Measurements from ENCODE around the gene HDAC3.

Gene HDAC3

GRCh38 chr5:141636413-141637122 is at the start of gene HDAC3, which contains the start of gene RELL2:
HDAC3 (minus strand) TSS chr5:141636849; CDS start chr5:141636790, 59 bp downstream.
RELL2 (plus strand) TSS chr5:141636997; CDS start chr5:141638226, 1,229 bp downstream.
- peak; percentile 93 for DNase-seq

- DNase-seq: no peak
Observed at GRCh38 chr5:141685591-141685990, 48.9 kb upstream of the HDAC3 start.

- DNase-seq: no peak
Observed at GRCh38 chr5:141683596-141684141, 47.0 kb upstream of the HDAC3 start.

DNA sequence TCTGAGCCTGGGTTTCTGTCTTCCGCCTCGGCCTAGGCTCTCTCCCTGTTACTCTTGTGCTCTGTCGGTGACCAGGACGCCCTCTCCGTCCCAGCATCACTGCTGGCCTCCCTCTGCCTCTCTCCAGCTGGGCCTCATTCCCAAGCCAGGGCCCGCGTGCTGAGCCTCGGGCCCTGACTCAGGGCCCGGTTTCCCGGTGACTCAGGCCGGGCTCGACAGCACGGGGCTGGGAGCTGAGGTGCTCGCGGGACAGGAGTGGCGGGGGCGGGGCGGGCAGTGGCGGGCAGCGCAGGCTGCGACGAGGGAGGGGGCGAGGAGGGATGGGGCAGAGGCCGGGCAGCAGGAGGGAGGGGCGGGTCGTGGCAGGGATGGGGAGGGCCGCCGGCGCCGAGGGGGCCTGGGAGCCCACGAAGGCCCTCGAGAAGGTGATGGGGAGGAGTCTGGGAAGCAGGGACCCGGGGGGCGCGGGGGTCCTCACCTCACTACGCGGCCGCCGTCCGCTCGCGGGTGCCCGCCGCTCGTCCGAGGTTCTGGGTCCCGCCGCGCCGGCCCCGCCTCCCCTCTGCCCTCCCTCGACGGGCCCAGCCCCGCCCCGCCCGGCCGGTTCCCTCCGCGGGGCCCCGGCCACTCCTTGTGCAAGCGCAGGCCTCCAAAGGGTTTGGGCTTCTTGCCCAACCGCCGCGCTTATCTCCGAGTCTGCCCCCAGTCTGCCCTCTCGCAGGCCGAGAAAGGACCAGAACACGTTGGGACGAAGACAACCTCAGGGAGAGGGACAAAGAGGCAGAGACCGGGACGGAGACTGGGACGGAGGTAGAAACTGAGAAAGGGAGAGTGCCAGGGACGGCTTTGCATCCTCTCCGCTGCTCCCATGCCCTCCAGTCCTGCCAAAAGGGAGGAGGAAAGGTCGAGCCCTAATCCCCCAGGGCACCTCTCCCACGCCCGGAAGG is 45.3 kb upstream of the HDAC3 start, which contains the start of gene ARAP3:
Gene ARAP3, minus strand, starts transcription at position 536 of the 947 bp plus-strand sequence. CDS start 1,744 bp downstream, outside the sequence.
- DNase-seq: peak; percentile 50

- DNase-seq: no peak
Observed at GRCh38 chr5:141681295-141681694, 44.6 kb upstream of the HDAC3 start.

- DNase-seq: no peak
Observed at GRCh38 chr5:141680751-141681201, 44.1 kb upstream of the HDAC3 start.

DNA sequence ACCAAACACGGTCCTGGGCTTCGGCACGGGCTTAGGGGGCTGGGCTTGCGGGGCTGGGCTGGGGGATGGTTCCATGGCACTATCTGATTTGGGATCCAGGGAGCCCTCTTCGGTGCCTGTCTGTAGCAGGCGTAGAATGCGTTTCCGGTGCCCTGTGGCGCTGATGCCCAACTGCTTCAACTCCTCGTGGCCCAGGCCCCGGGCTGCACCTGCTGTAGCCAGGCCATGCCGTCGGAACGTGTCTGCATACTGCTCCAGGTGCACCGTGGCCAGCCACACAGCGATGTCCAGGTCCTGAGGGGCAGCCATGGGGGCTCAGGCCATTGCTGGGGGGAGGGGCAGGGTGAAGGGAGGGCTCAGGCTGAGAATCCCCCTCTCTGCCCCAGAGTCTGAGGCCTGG is 43.5 kb upstream of the HDAC3 start:
- DNase-seq: no peak

- DNase-seq: no peak
Observed at GRCh38 chr5:141677415-141677814, 40.8 kb upstream of the HDAC3 start.

- no peak for DNase-seq
Observed at GRCh38 chr5:141675672-141676071, 39.0 kb upstream of the HDAC3 start.

DNA sequence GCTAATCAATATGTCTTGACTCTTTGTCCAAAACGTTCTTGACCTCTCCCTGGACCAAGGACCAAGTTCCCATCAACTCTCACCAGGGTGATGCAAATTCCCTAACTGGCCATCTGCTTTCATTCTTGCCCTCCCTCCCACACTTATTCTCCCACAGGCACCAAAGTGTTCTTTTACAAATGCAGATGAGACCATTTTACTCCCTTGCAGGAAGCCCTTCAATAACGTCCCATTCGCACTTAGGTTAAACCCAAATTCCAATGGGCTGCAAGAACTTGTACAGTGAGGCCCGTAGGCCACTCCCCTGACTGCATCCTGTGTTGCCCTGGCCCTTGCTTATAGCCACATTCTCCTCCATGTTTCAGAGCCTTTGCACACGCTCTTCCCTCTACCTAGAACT is 38.1 kb upstream of the HDAC3 start:
- DNase-seq: no peak

GRCh38 chr5:141672841-141673813 is 36.5 kb upstream of the HDAC3 start:
- no peak for DNase-seq

- no peak for DNase-seq
Observed at GRCh38 chr5:141672071-141672840, 35.6 kb upstream of the HDAC3 start.

DNA sequence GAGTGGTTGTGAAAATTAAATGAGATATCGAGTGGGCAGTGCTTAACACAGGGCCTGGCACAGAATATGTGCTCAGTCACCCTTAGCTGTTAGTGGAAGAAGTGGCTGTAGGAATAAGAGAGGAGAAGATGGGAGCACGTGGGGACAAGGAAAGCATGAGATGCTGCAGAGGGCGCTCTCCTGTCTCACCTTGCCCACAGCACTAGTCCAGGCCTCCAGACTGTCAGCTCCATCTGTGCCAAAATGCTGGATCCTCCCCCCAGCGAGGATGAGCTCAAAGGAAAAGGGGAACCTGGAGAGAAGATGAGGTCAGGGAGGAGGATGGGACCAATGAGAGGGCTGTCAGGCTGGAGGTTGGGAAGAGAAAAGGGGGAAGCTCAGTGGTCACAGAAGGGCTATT is 32.9 kb upstream of the HDAC3 start:
- DNase-seq: no peak

DNA sequence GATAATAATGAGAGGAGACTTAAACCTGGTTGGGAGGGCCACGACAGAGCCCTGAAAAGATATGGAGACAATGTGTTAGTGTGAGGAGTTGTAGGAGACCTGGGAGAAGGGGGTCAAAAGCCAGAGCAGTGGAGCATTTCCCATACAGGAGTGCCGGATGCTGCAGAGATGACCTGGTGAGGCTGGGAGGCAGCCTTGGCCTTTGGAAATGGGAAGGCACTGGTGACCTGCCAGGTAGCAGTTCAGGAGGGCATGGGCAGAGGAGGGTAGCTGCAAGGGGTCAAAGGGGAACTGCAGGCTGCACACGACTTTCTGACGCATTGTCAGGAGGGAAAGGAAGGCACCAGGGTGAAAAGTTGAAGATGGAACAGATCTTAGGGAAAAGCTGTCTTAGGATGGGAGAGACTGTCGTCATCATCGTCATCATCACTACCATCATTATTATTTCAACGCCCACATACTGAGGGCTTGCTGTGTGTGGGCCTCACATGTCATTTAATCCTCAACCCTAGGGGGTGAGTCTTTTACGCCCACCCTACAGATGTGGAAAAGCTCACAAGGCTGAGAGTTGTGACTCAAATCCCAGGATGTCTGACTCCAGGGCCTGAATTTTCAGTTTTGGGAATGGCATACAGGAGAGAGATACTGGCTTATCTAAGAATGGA is 32.1 kb upstream of the HDAC3 start:
- DNase-seq: no peak

DNA sequence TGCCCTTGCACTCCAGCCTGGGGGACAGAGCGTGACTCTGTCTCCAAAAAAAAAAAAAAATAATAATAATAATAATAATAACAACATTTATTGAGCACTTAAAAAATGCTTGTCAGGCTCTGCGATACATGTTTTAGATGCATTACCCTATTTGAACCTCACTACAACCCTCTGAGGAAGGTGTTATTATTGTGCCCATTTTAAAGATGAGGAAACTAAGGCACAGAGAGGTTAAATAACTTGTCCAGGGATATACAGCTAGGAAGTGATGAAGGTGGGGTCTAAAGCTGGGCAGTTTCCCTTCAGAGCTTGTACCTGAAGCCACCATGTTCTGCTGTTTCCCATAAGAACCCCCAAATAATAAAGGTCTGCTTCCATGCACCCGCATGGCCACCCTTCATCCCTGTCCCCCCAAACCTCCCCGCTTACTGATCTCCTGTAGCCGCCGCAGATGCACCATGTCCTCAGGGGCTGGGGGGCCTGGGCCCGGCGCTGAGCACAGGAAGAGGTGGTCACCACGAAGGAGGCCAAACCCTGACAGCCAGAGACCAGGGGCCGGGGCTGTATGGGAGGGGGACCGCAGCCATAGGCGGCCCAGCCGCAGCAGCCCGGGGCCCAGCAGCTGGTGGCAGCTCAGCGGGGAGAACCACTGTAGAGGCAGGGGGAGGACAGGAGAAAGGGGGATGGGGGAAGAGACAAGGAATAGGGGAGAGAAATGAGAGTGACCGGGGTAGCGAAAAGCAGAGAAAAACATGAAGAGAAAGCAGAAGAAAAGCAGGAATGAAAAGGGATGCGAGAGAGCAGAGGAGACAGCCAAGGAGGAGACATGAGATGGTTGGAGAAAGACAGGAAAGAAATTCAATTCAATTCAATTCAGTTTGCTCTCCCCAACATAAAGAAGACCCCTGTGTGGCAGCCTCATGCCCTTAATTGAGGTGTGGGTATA is 29.6 kb upstream of the HDAC3 start:
- DNase-seq: no peak

GRCh38 chr5:141664733-141665461 is 28.2 kb upstream of the HDAC3 start:
- DNase-seq: peak; percentile 75

DNA sequence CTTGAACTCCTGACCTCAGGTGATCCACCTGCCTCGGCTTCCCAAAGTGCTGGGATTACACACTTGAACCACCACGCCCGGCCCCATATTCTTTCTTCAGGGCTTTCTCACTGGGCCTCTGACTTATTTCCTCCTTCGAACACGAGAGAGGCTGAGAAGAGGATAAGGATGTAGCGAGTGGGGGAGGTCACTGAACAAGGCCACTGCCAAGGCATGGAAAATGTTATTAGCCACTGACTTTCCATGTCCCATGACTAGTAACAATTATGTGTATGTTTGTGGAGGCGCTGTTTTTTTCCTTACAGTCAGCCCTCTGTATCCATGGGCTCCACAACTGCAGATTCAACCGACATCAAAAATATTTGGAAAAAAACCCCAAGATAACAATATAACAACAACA is 26.9 kb upstream of the HDAC3 start:
- DNase-seq: no peak

- DNase-seq: no peak
Observed at GRCh38 chr5:141662028-141662427, 25.4 kb upstream of the HDAC3 start.

Measured in activated gamma-delta T cell treated with Interleukin-2 at 50 U/mL for 16 hours (primary cell).